Transverse colon (tissue), 4 donors: Measurements from ENCODE around the gene SSRP1. TPM values are rescaled to one million over a fixed set of nuclear protein-coding genes. Genes with fewer than 3 reads are reported as not detected.

Experiments used
- DNase-seq: peaks from one replicate; pipeline ENCODE4 v3.0.0-alpha.2; 2019
- H3K27ac ChIP-seq, 4 donors: fragments of 200-600 bp; sonication (generic); 2 replicates each; pipeline ENCODE4 v1.5.1; 2016 to 2018; ENCODE audit warnings: inconsistent platforms in 4 of 4
- H3K27me3 ChIP-seq: fragments of 200-600 bp; sonication (generic); 2 replicates; pipeline ENCODE4 v1.5.1; 2017; ENCODE audit warnings: inconsistent platforms
- H3K36me3 ChIP-seq, 4 donors: fragments of 200-600 bp; sonication (generic); 2 replicates each; pipeline ENCODE4 v1.5.1; 2017 to 2019; ENCODE audit warnings: inconsistent platforms in 4 of 4
- H3K4me1 ChIP-seq, 4 donors: fragments of 200-600 bp; sonication (generic); 2 replicates each; pipeline ENCODE4 v1.5.1; 2017 to 2020; ENCODE audit warnings: inconsistent platforms in 4 of 4
- H3K4me3 ChIP-seq, 4 donors: fragments of 200-600 bp; sonication (generic); 1 replicate in 1 of 4; 2 replicates in 3 of 4; pipeline versions ENCODE4 v1.5.1 to v1.6.1; 2017 to 2019; ENCODE audit warnings: inconsistent platforms in 4 of 4
- H3K9me3 ChIP-seq, 2 donors: fragments of 200-600 bp; sonication (generic); 2 replicates each; pipeline ENCODE4 v1.5.1; 2017 to 2019; ENCODE audit warnings: inconsistent platforms in 2 of 2
- EP300 ChIP-seq: sonication (generic); formaldehyde crosslinking; IDR thresholded peaks from one replicate; pipeline ENCODE4 v1.6.1; 2017; ENCODE audit warnings: antibody characterized with exemption, low read depth
- POLR2A ChIP-seq: fragments of 450-650 bp; IDR thresholded peaks from one replicate; pipeline ENCODE4 v1.6.1; 2016; ENCODE audit warnings: antibody characterized with exemption, mild to moderate bottlenecking, moderate library complexity
- POLR2AphosphoS5 ChIP-seq, 3 donors: sonication (generic); formaldehyde crosslinking; IDR thresholded peaks; one replicate each; pipeline ENCODE4 v1.6.1; 2016; ENCODE audit warnings: antibody characterized with exemption in 3 of 3
- WGBS, 2 donors: methylation state at CpG; one replicate each; pipeline ENCODE4 v1.1.5; 2018; ENCODE audit warnings: low coverage in 1 of 2; 5-methylcytosine and 5-hydroxymethylcytosine counted together
- in situ Hi-C, 4 donors: fragments of 200-750 bp; cut with MboI; loops; one replicate each; pipeline versions ENCODE4 v1.15.0 to v1.15.1; 2017; ENCODE audit warnings: low sequenced_read_pairs in 3 of 4, low pct_ligation_motif_present in 1 of 4, low pct_unique_long_range_greater_than_20kb in 1 of 4
- intact Hi-C: fragments of 100-400 bp; cut with DNase I; formaldehyde crosslinking; loops from one replicate; pipeline ENCODE4 v1.15.1; 2023; ENCODE audit warnings: low total_unique reads
- total RNA-seq, 4 donors: library from RNA; depleted of rRNA; stranded (reverse); fragments of >200 nt; gene quantifications; one replicate each; pipeline ENCODE4 v1.1.0, GENCODE V29; 2016
- TF ChIP-seq, protein P1 (sequence below), 5 experiments: fragments of 200-600 bp in 3 of 5; fragments of 450-650 bp in 2 of 5; sonication (generic) in 3 of 5; IDR thresholded peaks; 1 replicate in 2 of 5; 2 replicates in 3 of 5; pipeline ENCODE4 v1.5.1; 2016 to 2017; ENCODE audit warnings: antibody characterized with exemption in 5 of 5, inconsistent platforms in 3 of 5, mild to moderate bottlenecking in 2 of 5, moderate library complexity in 1 of 5

Gene SSRP1, protein sequence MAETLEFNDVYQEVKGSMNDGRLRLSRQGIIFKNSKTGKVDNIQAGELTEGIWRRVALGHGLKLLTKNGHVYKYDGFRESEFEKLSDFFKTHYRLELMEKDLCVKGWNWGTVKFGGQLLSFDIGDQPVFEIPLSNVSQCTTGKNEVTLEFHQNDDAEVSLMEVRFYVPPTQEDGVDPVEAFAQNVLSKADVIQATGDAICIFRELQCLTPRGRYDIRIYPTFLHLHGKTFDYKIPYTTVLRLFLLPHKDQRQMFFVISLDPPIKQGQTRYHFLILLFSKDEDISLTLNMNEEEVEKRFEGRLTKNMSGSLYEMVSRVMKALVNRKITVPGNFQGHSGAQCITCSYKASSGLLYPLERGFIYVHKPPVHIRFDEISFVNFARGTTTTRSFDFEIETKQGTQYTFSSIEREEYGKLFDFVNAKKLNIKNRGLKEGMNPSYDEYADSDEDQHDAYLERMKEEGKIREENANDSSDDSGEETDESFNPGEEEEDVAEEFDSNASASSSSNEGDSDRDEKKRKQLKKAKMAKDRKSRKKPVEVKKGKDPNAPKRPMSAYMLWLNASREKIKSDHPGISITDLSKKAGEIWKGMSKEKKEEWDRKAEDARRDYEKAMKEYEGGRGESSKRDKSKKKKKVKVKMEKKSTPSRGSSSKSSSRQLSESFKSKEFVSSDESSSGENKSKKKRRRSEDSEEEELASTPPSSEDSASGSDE
- 10 to 100 TPM; 32.0 to 59.4 (median 45.5) TPM for total RNA-seq

DNA sequence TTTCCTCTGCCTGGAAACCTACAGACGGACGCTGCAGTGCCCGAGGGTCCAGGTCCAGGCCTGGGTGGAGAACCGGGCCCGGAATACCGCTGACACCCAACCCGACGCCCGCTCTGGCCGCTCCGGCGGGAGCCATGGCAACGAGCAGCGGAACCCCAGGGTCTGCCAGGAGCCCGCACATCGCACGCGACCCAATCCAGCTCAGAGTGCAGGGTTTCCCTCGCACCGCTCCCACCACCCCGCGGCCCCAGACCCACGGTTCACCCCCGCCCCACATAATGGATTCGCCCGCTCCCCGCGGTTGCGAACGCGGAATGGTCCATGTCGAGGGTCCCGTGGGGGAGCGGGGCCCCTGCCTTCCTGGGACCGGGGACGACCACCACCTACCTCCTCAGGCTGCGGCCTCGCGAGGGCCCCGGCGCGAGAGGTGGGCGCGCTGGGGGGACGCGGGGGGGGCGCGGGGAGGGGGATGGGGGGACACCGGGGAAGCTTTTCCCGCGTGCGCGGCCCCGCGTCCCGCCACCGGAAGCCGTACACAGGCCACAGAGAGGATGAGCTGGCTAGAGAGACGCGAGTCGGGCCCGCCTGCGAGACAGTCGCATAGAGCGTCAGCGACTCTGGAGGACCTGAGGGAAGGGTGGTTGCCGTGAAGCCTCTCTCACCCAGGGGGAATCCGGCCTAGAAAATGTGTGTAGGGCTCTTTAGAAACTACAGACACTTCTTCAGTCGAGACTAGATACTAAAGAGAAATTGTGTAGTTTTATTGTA lies at the start of gene SSRP1:
SSRP1 (minus strand) TSS at position 550 of the 768 bp plus-strand sequence. CDS start 771 bp downstream, outside the sequence.
- intact Hi-C loops (no loop called here), in situ Hi-C loops (loop anchor here in 3 of 4 donors (25.0 kb wide), 2 partner anchors 152 to 302 kb away; partner anchors contain the start of gene YPEL4 (in 2 of the 3))
- Histone ChIP-seq H3K27ac (peak within 1 kb of the TSS; percentile 89 to 92 (median 90)), H3K4me1 (peaks cover 9 to 23% (median 14%) of the 10 kb centered on the region in 4 donors), H3K4me3 (peak within 1 kb of the TSS; percentile 46 to 95 (median 88)), H3K27me3 (no peaks in the 10 kb centered on the region), H3K9me3 (no peaks in the 10 kb centered on the region), H3K36me3 (peaks cover 0 to 21% (median 10%) of the 10 kb centered on the region in 4 donors)
- TF ChIP-seq EP300 (no peak), POLR2AphosphoS5 (IDR thresholded peaks at IDR 0.05) (peak; percentile 44 to 76 (median 73)), POLR2A (peak; percentile 60)
- TF ChIP-seq, protein P1, sequence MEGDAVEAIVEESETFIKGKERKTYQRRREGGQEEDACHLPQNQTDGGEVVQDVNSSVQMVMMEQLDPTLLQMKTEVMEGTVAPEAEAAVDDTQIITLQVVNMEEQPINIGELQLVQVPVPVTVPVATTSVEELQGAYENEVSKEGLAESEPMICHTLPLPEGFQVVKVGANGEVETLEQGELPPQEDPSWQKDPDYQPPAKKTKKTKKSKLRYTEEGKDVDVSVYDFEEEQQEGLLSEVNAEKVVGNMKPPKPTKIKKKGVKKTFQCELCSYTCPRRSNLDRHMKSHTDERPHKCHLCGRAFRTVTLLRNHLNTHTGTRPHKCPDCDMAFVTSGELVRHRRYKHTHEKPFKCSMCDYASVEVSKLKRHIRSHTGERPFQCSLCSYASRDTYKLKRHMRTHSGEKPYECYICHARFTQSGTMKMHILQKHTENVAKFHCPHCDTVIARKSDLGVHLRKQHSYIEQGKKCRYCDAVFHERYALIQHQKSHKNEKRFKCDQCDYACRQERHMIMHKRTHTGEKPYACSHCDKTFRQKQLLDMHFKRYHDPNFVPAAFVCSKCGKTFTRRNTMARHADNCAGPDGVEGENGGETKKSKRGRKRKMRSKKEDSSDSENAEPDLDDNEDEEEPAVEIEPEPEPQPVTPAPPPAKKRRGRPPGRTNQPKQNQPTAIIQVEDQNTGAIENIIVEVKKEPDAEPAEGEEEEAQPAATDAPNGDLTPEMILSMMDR (IDR thresholded peaks at IDR 0.05): no peak
- peak; percentile 90 for DNase-seq
- WGBS, 2 donors: 0 to 1% methylated on average over 2 to 66 of the region's 69 CpGs

DNA sequence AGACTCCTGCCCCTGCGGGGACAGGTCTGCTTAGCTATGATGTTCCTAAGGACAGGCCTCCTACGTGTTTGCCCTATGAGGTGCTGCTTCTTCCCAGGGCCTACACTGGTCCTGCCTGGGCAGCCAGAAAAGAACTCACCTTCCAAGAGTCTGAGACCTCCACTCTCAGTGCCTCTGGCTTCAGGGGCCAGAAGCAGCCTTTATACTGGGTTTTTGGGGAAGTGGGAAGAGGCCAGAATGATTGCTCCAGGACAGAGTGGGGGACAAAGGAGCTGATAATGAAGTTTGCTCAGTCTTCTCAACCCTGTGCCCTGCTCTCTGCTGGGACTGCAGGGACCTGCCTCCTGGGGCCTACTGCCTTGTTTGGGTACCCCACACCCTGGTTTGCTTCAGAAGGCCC lies 45.3 kb upstream of the SSRP1 start, which contains the start of gene PRG3:
PRG3 (minus strand) TSS at position 176 of the 400 bp plus-strand sequence. CDS start 442 bp downstream, outside the sequence.
- no peak within 1 kb of the TSS for H3K27ac ChIP-seq
- WGBS, 2 donors: 47% methylated on average over 2 of the region's 2 CpGs; no CpG with 5 or more reads in 1 of the 2 donors
- DNase-seq: no peak
- H3K36me3 ChIP-seq: no peaks in the 10 kb centered on the region
- H3K27me3 ChIP-seq: no peaks in the 10 kb centered on the region
- intact Hi-C loops: no loop called here
- in situ Hi-C loops: no loop called here
- H3K4me1 ChIP-seq: no peaks in the 10 kb centered on the region
- H3K4me3 ChIP-seq: no peak within 1 kb of the TSS
- no peak for TF ChIP-seq POLR2A
- no peak for TF ChIP-seq EP300
- TF ChIP-seq, protein P1 (IDR thresholded peaks at IDR 0.05): no peak
- TF ChIP-seq POLR2AphosphoS5 (IDR thresholded peaks at IDR 0.05): no peak
- no peaks in the 10 kb centered on the region for H3K9me3 ChIP-seq

DNA sequence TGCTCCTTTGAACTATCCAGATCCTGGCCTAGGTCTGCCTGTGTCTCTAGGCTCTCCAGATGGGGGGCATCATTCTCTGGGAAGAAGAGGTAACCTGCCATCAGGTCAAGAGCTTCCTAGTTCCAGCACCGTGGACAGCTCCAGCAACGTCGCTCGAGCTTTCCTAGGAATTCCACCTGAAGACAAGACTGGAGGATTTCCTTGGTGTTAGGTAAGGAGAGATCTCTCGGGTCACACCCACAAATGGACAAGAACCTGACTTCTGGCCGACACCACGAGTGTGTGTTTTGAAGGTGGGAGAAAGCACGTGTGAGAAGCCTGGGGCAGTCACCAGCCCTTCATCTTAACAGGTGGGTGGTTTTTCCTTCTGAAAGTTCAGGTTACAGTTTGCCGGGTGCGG lies 44.0 kb upstream of the SSRP1 start:
- 35% methylated on average over 10 of the region's 10 CpGs; no CpG with 5 or more reads in 1 of the 2 donors for WGBS, 2 donors
- intact Hi-C loops: no loop called here
- H3K36me3 ChIP-seq: no peaks in the 10 kb centered on the region
- in situ Hi-C loops: no loop called here
- H3K4me1 ChIP-seq: no peaks in the 10 kb centered on the region
- H3K4me3 ChIP-seq: no peak overlapping the region
- no peaks in the 10 kb centered on the region for H3K27me3 ChIP-seq
- DNase-seq: no peak
- TF ChIP-seq, protein P1 (IDR thresholded peaks at IDR 0.05): no peak
- TF ChIP-seq EP300: no peak
- no peak for TF ChIP-seq POLR2AphosphoS5 (IDR thresholded peaks at IDR 0.05)
- no peaks in the 10 kb centered on the region for H3K9me3 ChIP-seq
- H3K27ac ChIP-seq: no peak overlapping the region

DNA sequence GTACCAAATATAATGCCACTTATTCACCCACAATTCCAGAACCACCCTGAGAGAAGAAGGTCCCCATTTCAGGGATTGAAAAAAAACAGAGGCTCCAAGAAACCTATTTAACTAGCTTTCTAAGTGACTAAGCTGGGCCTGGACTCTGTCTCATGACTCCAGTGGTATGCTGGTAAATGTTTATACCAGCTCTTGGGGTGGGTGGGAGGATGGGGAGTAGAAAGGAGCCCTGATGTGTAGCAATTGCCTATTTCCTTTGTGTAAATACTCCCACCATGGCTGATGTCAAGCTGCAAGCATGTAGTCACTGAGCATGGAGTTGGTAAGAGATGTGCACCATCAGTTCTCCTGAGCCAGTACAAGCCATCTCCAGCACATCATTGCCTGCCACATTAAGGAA lies 42.5 kb upstream of the SSRP1 start:
- no peak for DNase-seq
- Histone ChIP-seq H3K27ac (no peak overlapping the region), H3K36me3 (no peaks in the 10 kb centered on the region), H3K9me3 (no peaks in the 10 kb centered on the region), H3K4me1 (no peaks in the 10 kb centered on the region), H3K27me3 (no peaks in the 10 kb centered on the region), H3K4me3 (no peak overlapping the region)
- intact Hi-C loops (no loop called here), in situ Hi-C loops (no loop called here)
- TF ChIP-seq, protein P1 (IDR thresholded peaks at IDR 0.05): no peak
- TF ChIP-seq POLR2AphosphoS5 (IDR thresholded peaks at IDR 0.05) (no peak), EP300 (no peak), POLR2A (no peak)
